ENCODE results near the gene ERBIN.
"Not testable (repeated sequence)": the region's sequence is repeated elsewhere in the genome, so short reads cannot be mapped to it uniquely, and the experiment has no call there.

ERBIN gene

GRCh38 chr5:65919773-65920172 lies 6.6 kb upstream of the ERBIN start:
- no peak for DNase-seq (ENCODE audit: low read depth)

DNA sequence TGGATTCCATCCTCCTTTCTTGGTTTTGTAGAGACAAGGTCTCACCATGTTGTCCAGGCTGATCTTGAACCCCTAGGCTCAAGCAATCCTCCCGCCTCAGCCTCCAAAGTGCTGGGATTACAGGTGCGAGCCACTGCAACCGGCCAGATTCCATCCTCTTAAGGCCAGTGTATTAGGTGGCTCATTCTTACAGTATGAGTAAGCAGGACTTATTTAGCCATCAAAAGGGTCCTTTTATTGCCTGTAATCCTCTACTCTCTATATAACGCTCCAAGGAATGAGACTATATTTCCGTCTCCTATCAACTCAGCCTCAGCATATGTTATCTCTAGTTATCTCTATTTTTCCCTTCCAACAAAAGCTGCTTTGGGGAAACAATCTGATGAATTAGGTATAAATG lies 3.0 kb upstream of the ERBIN start:
- no peak for DNase-seq (ENCODE audit: low read depth)

DNA sequence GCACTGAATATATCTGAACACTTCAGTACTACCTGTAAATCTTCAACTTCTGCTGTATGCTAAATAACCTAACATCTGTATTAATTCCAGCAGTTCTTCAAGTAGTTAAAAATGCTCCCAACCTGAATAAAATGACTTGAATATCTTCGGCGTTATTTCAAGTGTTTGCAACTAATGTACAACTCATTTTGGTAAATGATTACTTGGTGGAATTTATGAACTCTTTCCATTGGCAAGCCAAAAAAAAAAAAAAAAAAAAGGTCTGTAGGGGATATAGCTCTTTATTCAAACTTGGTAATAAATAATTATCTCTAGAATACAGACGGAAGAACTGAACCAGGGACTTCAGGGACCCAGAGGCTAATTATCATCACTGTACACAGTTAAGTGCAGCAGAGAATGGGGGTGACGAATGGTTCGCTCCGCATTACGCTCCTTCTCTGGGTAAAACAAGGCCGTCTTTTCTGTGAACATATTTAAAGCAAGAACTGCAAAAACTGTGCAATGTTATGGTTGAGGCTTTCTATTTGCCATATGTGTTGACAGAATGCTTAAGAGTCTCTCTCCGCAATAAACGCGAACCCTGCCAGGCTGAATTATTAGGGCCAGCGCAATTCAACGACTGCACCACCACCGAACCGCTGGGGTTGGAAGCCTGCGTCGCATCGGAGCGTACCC lies 1.9 kb upstream of the ERBIN start:
- no peak for DNase-seq (ENCODE audit: low read depth)

GRCh38 chr5:65925044-65925600 lies 1.3 kb upstream of the ERBIN start:
- DNase-seq (ENCODE audit: low read depth), result no peak

- DNase-seq (ENCODE audit: low read depth), result peak; percentile 50
Observed at GRCh38 chr5:65925601-65926275, 637 bp upstream of the ERBIN start.

DNA sequence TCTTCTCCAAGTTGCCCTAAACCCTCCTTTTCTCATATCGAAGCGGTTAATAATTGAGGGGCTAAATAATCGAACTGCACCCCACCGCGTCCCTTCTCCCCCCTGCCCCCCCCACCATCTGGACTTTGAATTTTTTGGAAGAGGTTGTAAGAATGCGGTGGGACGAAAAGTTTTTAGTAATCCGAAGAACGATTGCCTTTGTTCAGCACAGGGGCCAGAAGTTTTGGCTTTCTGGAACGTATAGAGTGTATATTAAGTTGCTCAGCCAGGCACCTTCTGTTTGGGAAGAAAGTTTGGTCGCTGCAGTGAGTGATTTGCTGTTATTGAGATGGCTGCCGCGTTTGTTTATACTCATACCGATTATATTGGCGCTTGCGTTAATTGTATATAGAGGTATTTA lies 518 bp downstream of the ERBIN start:
- no peak for DNase-seq (ENCODE audit: low read depth)

DNA sequence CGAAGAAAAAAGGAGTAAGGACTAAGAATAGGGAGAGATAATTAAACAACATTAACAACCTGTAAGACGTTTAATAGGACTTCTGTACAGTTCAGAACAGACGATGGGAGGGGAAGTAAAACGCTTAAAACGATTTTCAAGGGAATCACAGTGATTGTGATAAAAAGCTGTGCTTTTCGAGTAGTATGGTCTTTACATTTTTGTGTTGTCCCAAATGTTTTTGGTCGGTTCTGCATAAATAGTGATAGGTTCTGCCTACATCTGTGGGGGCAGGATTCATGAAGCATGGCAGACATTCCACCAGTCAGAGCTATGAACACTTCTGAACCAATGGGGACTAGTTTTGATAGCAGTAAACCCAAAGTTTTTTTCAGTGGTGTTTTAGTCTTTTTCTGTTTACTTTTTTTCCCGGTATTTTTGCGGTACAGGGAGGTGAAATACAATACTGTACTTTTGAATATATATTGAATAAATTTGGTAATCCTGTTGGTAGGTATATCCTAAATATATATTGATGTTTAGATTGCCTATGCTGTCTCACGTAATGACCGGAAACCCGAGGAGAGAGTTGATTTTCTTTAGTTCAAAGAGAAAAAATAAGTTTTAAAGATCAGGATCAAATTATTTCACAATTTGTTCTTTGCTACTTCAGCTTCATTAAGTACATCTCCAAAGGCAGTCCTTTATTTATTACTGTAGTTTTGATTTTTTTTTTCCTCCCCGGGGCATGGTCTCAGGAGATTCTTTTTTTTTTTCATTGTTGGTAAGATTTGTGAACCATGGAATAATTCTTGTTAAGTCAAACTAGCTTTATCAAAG lies 1.3 kb downstream of the ERBIN start:
- DNase-seq (ENCODE audit: low read depth), result peak; percentile 41

- DNase-seq (ENCODE audit: low read depth), result no peak
Observed at GRCh38 chr5:65928322-65928752, 2.0 kb downstream of the ERBIN start.

DNA sequence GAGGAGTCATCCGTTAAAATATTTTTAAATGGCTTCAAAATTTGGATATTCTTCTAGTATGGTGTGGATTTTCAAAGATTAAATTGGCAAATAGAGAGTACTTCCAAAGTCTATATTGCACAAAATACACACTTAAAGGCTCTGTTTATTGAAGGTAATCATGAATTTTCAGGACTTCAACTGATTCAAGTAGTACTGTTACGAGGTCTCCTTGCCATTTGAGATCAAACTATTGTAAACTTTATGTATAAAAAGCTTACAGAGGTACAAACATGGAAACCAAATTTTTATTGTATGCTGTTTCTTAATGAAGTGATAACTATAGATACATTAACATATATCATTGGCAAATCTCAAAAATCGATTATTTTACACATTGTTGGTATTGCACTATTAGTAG lies 2.5 kb downstream of the ERBIN start:
- DNase-seq (ENCODE audit: low read depth), result no peak

- DNase-seq (ENCODE audit: low read depth), result no peak
Observed at GRCh38 chr5:65932676-65933075, 6.3 kb downstream of the ERBIN start.

- no peak for DNase-seq (ENCODE audit: low read depth)
Observed at GRCh38 chr5:65933295-65933694, 6.9 kb downstream of the ERBIN start.

- no peak for DNase-seq (ENCODE audit: low read depth)
Observed at GRCh38 chr5:65938256-65938655, 11.9 kb downstream of the ERBIN start.

DNA sequence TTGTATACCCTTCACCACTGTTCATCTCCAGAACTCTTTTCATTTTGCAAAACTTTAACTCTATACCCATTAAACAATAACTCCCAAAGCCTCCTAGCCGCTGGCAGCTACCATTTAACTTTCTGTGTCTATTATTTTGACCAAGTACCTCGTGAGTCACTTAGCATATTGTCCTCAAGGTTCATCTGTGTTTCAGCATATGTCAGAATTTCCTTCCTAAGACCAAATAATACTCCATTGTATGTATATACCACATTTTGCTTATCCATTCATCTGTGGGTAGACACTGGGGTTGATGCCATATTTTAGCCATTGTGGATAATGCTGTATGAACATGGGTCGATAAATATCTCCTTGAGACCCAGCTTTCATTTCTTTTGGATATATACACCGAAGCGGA lies 17.4 kb downstream of the ERBIN start:
- no peak for DNase-seq (ENCODE audit: low read depth)

DNA sequence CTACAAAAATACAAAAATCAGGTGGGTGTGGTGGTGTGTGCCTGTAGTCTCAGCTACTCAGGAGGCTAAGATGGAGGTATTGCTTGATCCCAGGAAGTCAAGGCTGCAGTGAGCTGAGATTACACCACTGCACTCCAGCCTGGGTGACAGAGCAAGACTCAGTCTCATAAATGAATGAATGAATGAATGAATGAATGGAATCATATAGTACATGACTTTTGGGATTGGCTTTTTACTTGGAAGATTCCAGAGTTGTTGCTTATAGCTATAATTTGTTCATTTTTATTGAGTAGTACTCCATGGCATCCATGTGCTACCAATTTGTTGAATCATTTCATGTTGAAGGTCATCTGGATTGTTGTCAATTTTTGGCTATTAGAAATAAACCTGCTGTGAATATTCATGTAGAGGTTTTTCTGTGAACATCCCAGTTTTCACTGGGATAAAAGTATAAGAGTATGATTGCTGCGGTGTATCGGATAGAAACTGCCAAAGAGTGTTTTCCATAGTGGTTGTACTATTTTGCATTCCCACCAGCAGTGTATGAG lies 19.9 kb downstream of the ERBIN start:
- no peak for DNase-seq (ENCODE audit: low read depth)

DNA sequence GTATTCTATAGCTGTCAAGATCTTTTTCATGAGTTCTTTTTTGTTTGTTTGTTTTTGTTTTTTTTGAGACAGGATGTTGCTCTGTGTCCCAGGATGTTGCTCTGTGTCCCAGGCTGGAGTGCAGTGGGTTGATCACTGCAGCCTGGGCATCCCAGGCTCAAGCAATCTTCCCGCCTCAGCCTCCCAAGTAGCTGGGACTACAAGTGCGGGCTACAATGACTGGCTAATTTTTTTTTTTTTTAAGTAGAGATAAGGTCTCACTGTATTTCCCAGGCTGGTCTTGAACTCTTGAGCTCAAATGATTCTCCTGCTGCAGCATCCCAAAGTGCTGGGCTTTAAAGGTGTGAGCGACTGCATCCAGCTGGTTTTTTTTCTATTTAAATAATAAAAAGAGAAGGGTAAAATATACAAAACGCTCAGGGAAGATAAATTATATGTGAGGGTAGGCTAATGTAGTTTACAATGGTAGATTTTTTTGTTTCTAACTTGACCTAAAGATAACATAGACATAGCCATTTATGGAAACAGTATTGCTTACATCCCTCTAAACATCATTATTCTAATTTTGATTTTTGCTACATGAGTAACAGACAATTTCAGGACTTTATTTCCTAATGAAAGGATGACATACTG lies 21.9 kb downstream of the ERBIN start:
- no peak for DNase-seq (ENCODE audit: low read depth)

DNA sequence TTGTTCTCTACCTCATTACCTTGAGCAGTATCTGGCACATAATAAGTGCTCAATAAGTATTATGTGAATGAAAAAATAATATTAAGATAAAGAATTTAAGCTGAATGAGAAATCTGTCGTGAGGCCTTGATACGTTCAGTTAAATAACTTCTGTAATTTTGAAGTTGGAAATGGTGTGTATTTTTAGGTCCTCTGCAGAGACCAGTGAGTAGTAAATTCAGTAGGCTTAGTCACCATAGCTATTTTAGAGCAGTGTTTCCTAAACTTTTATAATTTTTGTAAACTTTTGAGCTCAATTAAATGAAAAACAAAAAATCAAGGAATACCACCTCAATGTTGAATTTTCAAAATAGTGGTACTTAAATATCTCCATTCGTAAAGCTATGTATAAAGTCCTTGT lies 25.0 kb downstream of the ERBIN start:
- no peak for DNase-seq (ENCODE audit: low read depth)

- DNase-seq (ENCODE audit: low read depth), result no peak
Observed at GRCh38 chr5:65952259-65952658, 25.9 kb downstream of the ERBIN start.

- no peak for DNase-seq (ENCODE audit: low read depth)
Observed at GRCh38 chr5:65954200-65954599, 27.8 kb downstream of the ERBIN start.

DNA sequence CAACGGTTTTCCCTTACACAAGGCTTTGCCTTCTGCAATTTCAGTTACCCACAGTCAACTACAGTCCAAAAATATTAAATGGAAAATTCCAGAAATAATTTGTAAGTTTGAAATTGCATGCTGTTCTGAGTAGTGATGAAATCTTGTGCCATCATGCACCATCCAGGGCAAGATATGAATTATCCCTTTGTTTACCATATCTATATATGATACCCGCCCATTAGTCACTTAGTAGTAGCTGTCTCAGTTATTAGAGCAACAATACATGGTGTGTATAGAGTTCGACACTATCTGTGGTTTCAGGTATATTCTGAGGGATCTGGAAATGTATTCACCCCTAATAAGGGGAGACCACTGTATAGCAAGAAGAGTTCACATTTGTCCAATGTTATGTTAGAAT lies 29.4 kb downstream of the ERBIN start:
- DNase-seq (ENCODE audit: low read depth), result no peak

DNA sequence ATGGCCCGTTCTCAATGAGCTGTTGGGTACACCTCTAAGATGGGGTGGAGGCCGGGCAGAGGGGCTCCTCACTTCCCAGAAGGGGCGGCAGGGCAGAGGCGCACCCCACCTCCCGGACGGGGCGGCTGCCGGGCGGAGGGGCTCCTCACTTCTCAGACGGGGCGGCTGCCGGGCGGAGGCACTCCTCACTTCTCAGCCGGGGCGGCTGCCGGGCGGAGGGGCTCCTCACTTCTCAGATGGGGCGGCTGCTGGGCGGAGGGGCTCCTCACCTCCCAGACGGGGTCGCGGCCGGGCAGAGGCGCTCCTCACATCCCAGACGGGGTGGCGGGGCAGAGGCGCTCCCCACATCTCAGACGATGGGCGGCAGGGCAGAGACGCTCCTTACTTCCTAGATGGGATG lies 31.3 kb downstream of the ERBIN start:
- not testable (repeated sequence) for DNase-seq (ENCODE audit: low read depth)

DNA sequence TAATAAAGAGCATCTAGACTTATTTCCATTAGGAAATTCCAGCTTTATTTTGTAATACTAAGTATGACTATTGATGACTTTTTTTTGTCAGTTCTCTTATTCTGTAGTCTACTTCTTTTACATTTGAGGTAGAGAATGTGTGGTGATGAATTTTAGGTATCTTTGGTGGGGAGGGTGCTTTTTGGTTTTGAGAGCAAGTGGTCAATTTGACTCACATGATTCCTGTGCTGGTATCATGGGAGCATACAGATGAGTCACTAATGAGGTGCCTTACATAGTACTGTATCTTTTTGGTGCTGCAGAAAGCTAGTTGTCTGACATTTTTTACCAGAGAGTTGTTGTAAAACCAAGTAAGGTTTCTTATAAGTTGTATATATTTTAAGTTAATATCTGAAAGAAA lies 35.3 kb downstream of the ERBIN start:
- no peak for DNase-seq (ENCODE audit: low read depth)
